IMR-90 (cell line): ENCODE measurements around the gene ADGRV1. TPM values are rescaled to one million over a fixed set of nuclear protein-coding genes. Genes with fewer than 3 reads are reported as not detected.

ENCODE experiments used
- ATAC-seq: fragments of 200-7000 bp; cut with Tn5 transposase; 2 replicates; pipeline ENCODE4 v1.9.1; 2020; ENCODE audit warnings: low read depth, mild to moderate bottlenecking, moderate library complexity
- BruUV-seq: library from RNA; stranded (reverse); fragments of 400-500 nt; replicated peaks from 2 replicates; lab custom pipeline; 2021; lab: Mats Ljungman, UMichigan
- CTCF ChIA-PET: fragments of 300-600 bp; formaldehyde crosslinking; extraction: SDS; loops from one replicate; lab custom pipeline; 2021; ENCODE audit warnings: antibody characterized with exemption; lab: Yijun Ruan, JAX
- POLR2A ChIA-PET: fragments of 300-600 bp; sonication (Branson Sonifier 250); formaldehyde crosslinking; loops from one replicate; lab custom pipeline; 2022; ENCODE audit warnings: antibody characterized with exemption; ENCODE audit not compliant: unreplicated experiment; lab: Charles Lee
- DNase-seq: peaks from one replicate; pipeline ENCODE4 v3.0.0; 2013
- H2AFZ ChIP-seq: replicated peaks from 2 replicates; pipeline ENCODE3; 2013; ENCODE audit warnings: low read length, mild to moderate bottlenecking; ENCODE audit not compliant: poor library complexity
- H2AK5ac ChIP-seq: 2 replicates; pipeline ENCODE4 v1.6.1; 2013; ENCODE audit warnings: low read depth, low read length, inconsistent platforms
- H2AK9ac ChIP-seq: replicated peaks from 2 replicates; pipeline ENCODE3; 2013; ENCODE audit warnings: mild to moderate bottlenecking, low read depth, low read length, moderate library complexity; ENCODE audit not compliant: poor library complexity
- H2BK120ac ChIP-seq: 2 replicates; pipeline ENCODE4 v1.6.1; 2013; ENCODE audit warnings: low read depth, low read length, inconsistent platforms
- H2BK15ac ChIP-seq: 3 replicates; pipeline ENCODE4 v1.6.1; 2013; ENCODE audit warnings: low read depth, low read length, inconsistent platforms
- H2BK20ac ChIP-seq: 2 replicates; pipeline ENCODE4 v1.6.1; 2013; ENCODE audit warnings: low read depth, mild to moderate bottlenecking, inconsistent platforms, low read length, moderate library complexity
- H2BK5ac ChIP-seq: 2 replicates; pipeline ENCODE4 v1.6.1; 2013; ENCODE audit warnings: mild to moderate bottlenecking, low read depth, low read length, inconsistent platforms; ENCODE audit not compliant: poor library complexity, severe bottlenecking
- H3K14ac ChIP-seq: replicated peaks from 2 replicates; pipeline ENCODE4 v1.6.1; 2013; ENCODE audit warnings: low read depth, low read length, inconsistent platforms
- H3K18ac ChIP-seq: 2 replicates; pipeline ENCODE4 v1.6.1; 2013; ENCODE audit warnings: low read depth, low read length, control low read depth
- H3K23ac ChIP-seq: 2 replicates; pipeline ENCODE4 v1.6.1; 2013; ENCODE audit warnings: low read depth, low read length, inconsistent platforms
- H3K27ac ChIP-seq: 2 replicates; pipeline ENCODE4 v1.5.1; 2013; ENCODE audit warnings: mild to moderate bottlenecking, control low read depth, low read length; ENCODE audit not compliant: insufficient read depth
- H3K27me3 ChIP-seq: 2 replicates; pipeline ENCODE4 v1.6.1; 2013; ENCODE audit warnings: low read length; ENCODE audit not compliant: control insufficient read depth, insufficient read depth
- H3K36me3 ChIP-seq: 2 replicates; pipeline ENCODE4 v1.6.1; 2013; ENCODE audit warnings: low read length, mixed read lengths; ENCODE audit not compliant: control insufficient read depth, insufficient read depth
- H3K4ac ChIP-seq: 2 replicates; pipeline ENCODE4 v1.6.1; 2013; ENCODE audit warnings: low read depth, low read length, inconsistent platforms
- H3K4me1 ChIP-seq: 2 replicates; pipeline ENCODE4 v1.6.1; 2013; ENCODE audit warnings: low read length, mixed read lengths; ENCODE audit not compliant: control insufficient read depth, insufficient read depth
- H3K4me2 ChIP-seq: 2 replicates; pipeline ENCODE4 v1.6.1; 2013; ENCODE audit warnings: low read depth, mild to moderate bottlenecking, control low read depth, low read length, moderate library complexity
- H3K4me3 ChIP-seq: 2 replicates; pipeline ENCODE4 v1.5.1; 2013; ENCODE audit warnings: low read depth, mild to moderate bottlenecking, control low read depth, low read length, moderate library complexity; ENCODE audit not compliant: insufficient read depth
- H3K56ac ChIP-seq: 2 replicates; pipeline ENCODE4 v1.6.1; 2013; ENCODE audit warnings: low read length, inconsistent platforms; ENCODE audit not compliant: insufficient read depth; ENCODE audit errors: extremely low read depth
- H3K79me1 ChIP-seq, 2 experiments: 2 replicates each; pipeline ENCODE4 v1.6.1; 2013; ENCODE audit warnings: low read length in 2 of 2, inconsistent platforms in 1 of 2, low read depth in 1 of 2
- H3K9ac ChIP-seq: 2 replicates; pipeline ENCODE4 v1.6.1; 2013; ENCODE audit warnings: low read depth, low read length, control low read depth
- H3K9me1 ChIP-seq: 2 replicates; pipeline ENCODE4 v1.6.1; 2013; ENCODE audit warnings: low read length, inconsistent platforms; ENCODE audit not compliant: insufficient read depth
- H3K9me3 ChIP-seq: 2 replicates; pipeline ENCODE4 v1.6.1; 2013; ENCODE audit warnings: low read length; ENCODE audit not compliant: control insufficient read depth, insufficient read depth
- H4K20me1 ChIP-seq: 2 replicates; pipeline ENCODE4 v1.6.1; 2013; ENCODE audit warnings: low read length, inconsistent platforms; ENCODE audit not compliant: insufficient read depth
- H4K5ac ChIP-seq: 2 replicates; pipeline ENCODE4 v1.6.1; 2013; ENCODE audit warnings: mild to moderate bottlenecking, low read depth, low read length, control low read depth
- H4K8ac ChIP-seq, 2 experiments: 2 replicates each; pipeline ENCODE4 v1.6.1; 2013; ENCODE audit warnings: low read depth in 2 of 2, low read length in 2 of 2, control low read depth in 1 of 2, inconsistent platforms in 1 of 2
- H4K91ac ChIP-seq: 2 replicates; pipeline ENCODE4 v1.6.1; 2013; ENCODE audit warnings: low read depth, low read length, inconsistent platforms; ENCODE audit not compliant: insufficient read depth
- CHD1 ChIP-seq: IDR thresholded peaks from 2 replicates; pipeline ENCODE4 v1.6.1; 2012; ENCODE audit warnings: low read depth, low read length, improper control_type of control experiment
- CTCF ChIP-seq: conservative IDR thresholded peaks from 2 replicates; pipeline ENCODE4 v1.5.1; 2012; ENCODE audit warnings: mild to moderate bottlenecking, low read depth, low read length, improper control_type of control experiment
- NFE2L2 ChIP-seq: fragments of 150-350 bp; IDR thresholded peaks from 2 replicates; pipeline ENCODE4 v1.6.1; 2016; ENCODE audit warnings: low read depth, mild to moderate bottlenecking, low read length
- POLR2A ChIP-seq: IDR thresholded peaks from 2 replicates; pipeline ENCODE4 v1.6.1; 2012; ENCODE audit warnings: mild to moderate bottlenecking, low read depth, low read length
- RFX5 ChIP-seq: IDR thresholded peaks from 2 replicates; pipeline ENCODE4 v1.8.0; 2012; ENCODE audit warnings: low read depth, mild to moderate bottlenecking, low read length, moderate library complexity
- WGBS, 2 experiments: methylation state at CpG; one replicate each; pipeline versions ENCODE4 v1.1.5 to v1.1.7; 2013; ENCODE audit warnings: missing lambda C conversion rate in 2 of 2; ENCODE audit not compliant: insufficient read length in 1 of 2; ENCODE audit errors: extremely low coverage in 2 of 2; 5-methylcytosine and 5-hydroxymethylcytosine counted together
- dilution Hi-C: fragments of 300-500 bp; cut with HindIII; formaldehyde crosslinking; loops from one replicate; pipeline ENCODE4 v1.14.3; 2018; ENCODE audit warnings: low sequenced_read_pairs; ENCODE audit not compliant: unreplicated experiment
- in situ Hi-C: fragments of 300-500 bp; cut with MboI; formaldehyde crosslinking; loops from 3 replicates; pipeline ENCODE4 v1.14.3; 2019; ENCODE audit warnings: low sequenced_read_pairs, inconsistent platforms, mixed read lengths
- intact Hi-C: fragments of 100-400 bp; cut with micrococcal nuclease; formaldehyde crosslinking; loops from 2 replicates; pipeline ENCODE4 v1.10.0; 2022
- polyA plus RNA-seq, 3 experiments: library from polyadenylated mRNA; depleted of rRNA; stranded (reverse); fragments of >200 nt; gene quantifications; 2 replicates each; pipeline ENCODE4 v1.2.3, GENCODE V29; 2012; ENCODE audit warnings: low replicate concordance in 1 of 3
- total RNA-seq: library from RNA; depleted of rRNA; stranded (reverse); fragments of >200 nt; gene quantifications from 2 replicates; pipeline ENCODE4 v1.2.3, GENCODE V29; 2012

ADGRV1 gene
- total and polyA plus RNA-seq, 2 of the 4 experiments (the other 2 are of a cell fraction), result under 0.01 TPM; not detected in 1

GRCh38 chr5:90967443-90967842 is 408.8 kb downstream of the ADGRV1 start:
- no peak overlapping the region for H2BK20ac ChIP-seq
- ATAC-seq, result no peak
- no peaks in the 10 kb centered on the region; the same call in 1 of the 2 replicates for H3K9me3 ChIP-seq
- H3K23ac ChIP-seq, result no peak overlapping the region
- no peak overlapping the region for H3K9ac ChIP-seq
- H3K56ac ChIP-seq, result no peak overlapping the region
- intact Hi-C loops, result no loop called here
- POLR2A ChIA-PET, result no interaction called here
- no peaks in the 10 kb centered on the region for H3K36me3 ChIP-seq
- H4K20me1 ChIP-seq, result no peaks in the 10 kb centered on the region
- H3K79me1 ChIP-seq, result no peaks in the 10 kb centered on the region
- TF ChIP-seq CTCF (no peak), NFE2L2 (no peak), CHD1 (no peak), RFX5 (no peak), POLR2A (no peak)
- H2BK120ac ChIP-seq, result no peak overlapping the region
- no peaks in the 10 kb centered on the region; the same call in 1 of the 2 replicates for H3K27me3 ChIP-seq
- no peak overlapping the region for H3K27ac ChIP-seq
- dilution Hi-C loops, result no loop called here
- no peak overlapping the region for H4K5ac ChIP-seq
- H3K4ac ChIP-seq, result no peak overlapping the region
- CTCF ChIA-PET, result no interaction called here
- in situ Hi-C loops, result no loop called here
- H4K91ac ChIP-seq, result no peak overlapping the region
- H2AK5ac ChIP-seq, result no peak overlapping the region
- H3K18ac ChIP-seq, result no peak overlapping the region
- H2AFZ ChIP-seq, result no peak overlapping the region
- no peak for DNase-seq
- no peak overlapping the region for H2AK9ac ChIP-seq
- H2BK15ac ChIP-seq, result no peak overlapping the region
- H3K4me1 ChIP-seq, result no peaks in the 10 kb centered on the region
- H3K9me1 ChIP-seq, result no peaks in the 10 kb centered on the region
- H2BK5ac ChIP-seq, result no peak overlapping the region
- no TSS peak for BruUV-seq
- WGBS, 2 experiments, result no CpG with 5 or more reads among the region's 2 CpGs
- no peak overlapping the region for H3K4me3 ChIP-seq
- no peak overlapping the region for H3K14ac ChIP-seq
- H3K4me2 ChIP-seq, result peak overlapping the region; percentile 86; the same call in 1 of the 2 replicates
- no peak overlapping the region for H4K8ac ChIP-seq
